Epithelial cell of esophagus (primary cell): ENCODE data around the gene APPBP2.

Source experiments
- DNase-seq: peaks from one replicate; pipeline ENCODE4 v3.0.0; 2010; ENCODE audit warnings: low read depth
- H3K4me3 ChIP-seq: 2 replicates; pipeline ENCODE4 v1.5.1; 2011; ENCODE audit warnings: mild to moderate bottlenecking, low read length, control low read depth
- CTCF ChIP-seq: IDR thresholded peaks from 2 replicates; pipeline ENCODE4 v1.5.1; 2011; ENCODE audit warnings: low read depth, mild to moderate bottlenecking, low read length, control low read depth, inconsistent platforms; ENCODE audit not compliant: insufficient read depth; ENCODE audit errors: missing control alignments

Gene APPBP2

GRCh38 chr17:60514053-60514452 lies 12.0 kb downstream of the APPBP2 start:
- DNase-seq: no peak
- no peak for TF ChIP-seq CTCF
- no peak overlapping the region for H3K4me3 ChIP-seq

GRCh38 chr17:60513014-60513413 lies 13.0 kb downstream of the APPBP2 start:
- H3K4me3 ChIP-seq: no peak overlapping the region
- TF ChIP-seq CTCF: no peak
- DNase-seq: no peak

- TF ChIP-seq CTCF: no peak
- no peak overlapping the region for H3K4me3 ChIP-seq
- no peak for DNase-seq
Measured at GRCh38 chr17:60510723-60511122, 15.3 kb downstream of the APPBP2 start.

- DNase-seq: no peak
- H3K4me3 ChIP-seq: no peak overlapping the region
- no peak for TF ChIP-seq CTCF
Measured at GRCh38 chr17:60510031-60510430, 16.0 kb downstream of the APPBP2 start.

GRCh38 chr17:60508384-60508980 lies 17.6 kb downstream of the APPBP2 start:
- no peak for DNase-seq
- no peak for TF ChIP-seq CTCF
- H3K4me3 ChIP-seq: no peak overlapping the region

GRCh38 chr17:60506312-60506711 lies 19.7 kb downstream of the APPBP2 start:
- H3K4me3 ChIP-seq: no peak overlapping the region
- no peak for TF ChIP-seq CTCF
- peak; percentile 74 for DNase-seq

- H3K4me3 ChIP-seq: no peak overlapping the region
- no peak for TF ChIP-seq CTCF
- DNase-seq: no peak
Measured at GRCh38 chr17:60502145-60502544, 23.9 kb downstream of the APPBP2 start.
